NCI-H2196 treated with DMSO at 0.1 percent for 48 hours (cell line): ENCODE data around the gene DPEP2.

Experiments used
- DNase-seq: peaks from one replicate; lab custom pipeline; 2025; ENCODE audit not compliant: unreplicated experiment; lab: John Stamatoyannopoulos, UW

The DPEP2 gene

GRCh38 chr16:67957622-67958021 lies 41.7 kb downstream of the DPEP2 start:
- DNase-seq = no peak

- DNase-seq = no peak
Measured at GRCh38 chr16:67954421-67955196, 44.7 kb downstream of the DPEP2 start.

GRCh38 chr16:67953641-67954375 lies 45.5 kb downstream of the DPEP2 start:
- DNase-seq = no peak

- no peak for DNase-seq
Measured at GRCh38 chr16:67951485-67951884, 47.8 kb downstream of the DPEP2 start.

GRCh38 chr16:67950335-67950843 lies 48.9 kb downstream of the DPEP2 start:
- no peak for DNase-seq

GRCh38 chr16:67949645-67950044 lies 49.6 kb downstream of the DPEP2 start:
- no peak for DNase-seq

GRCh38 chr16:67948015-67948414 lies 51.3 kb downstream of the DPEP2 start:
- no peak for DNase-seq

- no peak for DNase-seq
Measured at GRCh38 chr16:67946966-67947558, 52.2 kb downstream of the DPEP2 start.

- DNase-seq = no peak
Measured at GRCh38 chr16:67946128-67946569, 53.1 kb downstream of the DPEP2 start.

GRCh38 chr16:67945392-67945933 lies 53.8 kb downstream of the DPEP2 start:
- no peak for DNase-seq

GRCh38 chr16:67944690-67945391 lies 54.4 kb downstream of the DPEP2 start:
- DNase-seq = no peak

- DNase-seq = no peak
Measured at GRCh38 chr16:67943619-67944504, 55.4 kb downstream of the DPEP2 start, which contains the start of gene LCAT. TSS of gene LCAT (minus strand) at chr16:67944120. CDS start at chr16:67944101, 19 bp downstream.

GRCh38 chr16:67943256-67943618 lies 56.0 kb downstream of the DPEP2 start:
- DNase-seq = no peak

- DNase-seq = no peak
Measured at GRCh38 chr16:67942510-67943255, 56.6 kb downstream of the DPEP2 start.

GRCh38 chr16:67942200-67942509 lies 57.1 kb downstream of the DPEP2 start:
- DNase-seq = no peak

GRCh38 chr16:67941469-67942199 lies 57.6 kb downstream of the DPEP2 start:
- DNase-seq = no peak

- DNase-seq = no peak
Measured at GRCh38 chr16:67940446-67941089, 58.7 kb downstream of the DPEP2 start.
